Measurements from ENCODE around the gene PIAS2.

Gene PIAS2

DNA sequence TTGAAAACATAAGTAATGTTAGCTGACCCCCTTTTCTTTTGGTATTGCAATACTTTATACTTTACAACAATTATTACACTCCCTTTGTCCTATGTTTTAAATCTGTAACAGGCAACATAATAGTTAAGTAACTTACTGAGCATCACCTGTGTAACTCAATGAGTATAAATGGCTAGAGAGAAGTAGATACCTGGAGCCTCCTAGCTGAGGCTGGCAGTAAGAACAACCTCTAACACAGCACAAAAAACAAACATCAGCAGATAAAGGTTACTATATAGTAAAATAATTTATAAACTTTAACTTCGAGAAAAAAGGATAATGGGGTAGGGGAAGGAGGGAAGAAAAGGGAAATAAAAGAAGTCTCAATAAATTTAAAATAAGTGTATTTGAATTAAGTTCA lies 87.4 kb downstream of the PIAS2 start:
- Histone ChIP-seq H3K9ac (no peak overlapping the region), H3K4me3 (IDR thresholded peaks at IDR 0.05; ENCODE audit: insufficient read depth, low read depth, low read length) (no peak overlapping the region), H3K36me3 (ENCODE audit: insufficient read depth) (no peaks in the 10 kb centered on the region; the same call in 1 of the 2 replicates), H2AFZ (ENCODE audit: low read depth) (no peak overlapping the region), H4K20me1 (ENCODE audit: insufficient read depth) (no peaks in the 10 kb centered on the region), H3K4me2 (no peak overlapping the region), H3K27me3 (ENCODE audit: insufficient read depth, low read depth) (no peaks in the 10 kb centered on the region), H3K79me2 (ENCODE audit: insufficient read depth, low read depth) (no peaks in the 10 kb centered on the region), H3K4me1 (ENCODE audit: low read depth, poor library complexity, severe bottlenecking) (no peaks in the 10 kb centered on the region), H3K27ac (no peak overlapping the region)
- TF ChIP-seq, protein P1, sequence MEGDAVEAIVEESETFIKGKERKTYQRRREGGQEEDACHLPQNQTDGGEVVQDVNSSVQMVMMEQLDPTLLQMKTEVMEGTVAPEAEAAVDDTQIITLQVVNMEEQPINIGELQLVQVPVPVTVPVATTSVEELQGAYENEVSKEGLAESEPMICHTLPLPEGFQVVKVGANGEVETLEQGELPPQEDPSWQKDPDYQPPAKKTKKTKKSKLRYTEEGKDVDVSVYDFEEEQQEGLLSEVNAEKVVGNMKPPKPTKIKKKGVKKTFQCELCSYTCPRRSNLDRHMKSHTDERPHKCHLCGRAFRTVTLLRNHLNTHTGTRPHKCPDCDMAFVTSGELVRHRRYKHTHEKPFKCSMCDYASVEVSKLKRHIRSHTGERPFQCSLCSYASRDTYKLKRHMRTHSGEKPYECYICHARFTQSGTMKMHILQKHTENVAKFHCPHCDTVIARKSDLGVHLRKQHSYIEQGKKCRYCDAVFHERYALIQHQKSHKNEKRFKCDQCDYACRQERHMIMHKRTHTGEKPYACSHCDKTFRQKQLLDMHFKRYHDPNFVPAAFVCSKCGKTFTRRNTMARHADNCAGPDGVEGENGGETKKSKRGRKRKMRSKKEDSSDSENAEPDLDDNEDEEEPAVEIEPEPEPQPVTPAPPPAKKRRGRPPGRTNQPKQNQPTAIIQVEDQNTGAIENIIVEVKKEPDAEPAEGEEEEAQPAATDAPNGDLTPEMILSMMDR (conservative IDR thresholded peaks at IDR 0.05; ENCODE audit: low read depth, low read length): no peak

DNA sequence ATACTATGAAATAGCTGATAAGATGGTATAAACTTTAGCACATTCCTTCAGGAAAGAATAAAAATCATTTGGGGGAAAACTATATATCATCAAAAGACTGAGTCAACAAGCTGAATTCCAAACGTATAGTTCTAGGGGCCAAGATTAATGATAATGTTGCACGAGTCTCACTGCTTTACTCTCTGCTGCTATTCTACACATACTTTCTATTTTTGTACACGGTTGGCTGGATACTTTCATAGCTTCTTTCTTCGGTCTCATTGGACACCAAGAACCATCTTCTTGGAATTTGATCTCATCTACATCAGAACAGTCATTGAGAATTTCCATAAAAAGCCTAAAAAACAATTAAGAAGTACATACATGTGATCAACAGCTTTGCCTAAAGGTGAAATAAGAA lies 87.8 kb downstream of the PIAS2 start:
- no peaks in the 10 kb centered on the region for H3K79me2 ChIP-seq (ENCODE audit: insufficient read depth, low read depth)
- TF ChIP-seq, protein P1 (conservative IDR thresholded peaks at IDR 0.05; ENCODE audit: low read depth, low read length): no peak
- H4K20me1 ChIP-seq (ENCODE audit: insufficient read depth): no peaks in the 10 kb centered on the region
- no peaks in the 10 kb centered on the region; the same call in 1 of the 2 replicates for H3K36me3 ChIP-seq (ENCODE audit: insufficient read depth)
- H3K27me3 ChIP-seq (ENCODE audit: insufficient read depth, low read depth): no peaks in the 10 kb centered on the region
- H3K4me3 ChIP-seq (IDR thresholded peaks at IDR 0.05; ENCODE audit: insufficient read depth, low read depth, low read length): no peak overlapping the region
- H3K4me2 ChIP-seq: no peak overlapping the region
- H3K9ac ChIP-seq: no peak overlapping the region
- no peak overlapping the region for H2AFZ ChIP-seq (ENCODE audit: low read depth)
- no peaks in the 10 kb centered on the region for H3K4me1 ChIP-seq (ENCODE audit: low read depth, poor library complexity, severe bottlenecking)
- no peak overlapping the region for H3K27ac ChIP-seq

DNA sequence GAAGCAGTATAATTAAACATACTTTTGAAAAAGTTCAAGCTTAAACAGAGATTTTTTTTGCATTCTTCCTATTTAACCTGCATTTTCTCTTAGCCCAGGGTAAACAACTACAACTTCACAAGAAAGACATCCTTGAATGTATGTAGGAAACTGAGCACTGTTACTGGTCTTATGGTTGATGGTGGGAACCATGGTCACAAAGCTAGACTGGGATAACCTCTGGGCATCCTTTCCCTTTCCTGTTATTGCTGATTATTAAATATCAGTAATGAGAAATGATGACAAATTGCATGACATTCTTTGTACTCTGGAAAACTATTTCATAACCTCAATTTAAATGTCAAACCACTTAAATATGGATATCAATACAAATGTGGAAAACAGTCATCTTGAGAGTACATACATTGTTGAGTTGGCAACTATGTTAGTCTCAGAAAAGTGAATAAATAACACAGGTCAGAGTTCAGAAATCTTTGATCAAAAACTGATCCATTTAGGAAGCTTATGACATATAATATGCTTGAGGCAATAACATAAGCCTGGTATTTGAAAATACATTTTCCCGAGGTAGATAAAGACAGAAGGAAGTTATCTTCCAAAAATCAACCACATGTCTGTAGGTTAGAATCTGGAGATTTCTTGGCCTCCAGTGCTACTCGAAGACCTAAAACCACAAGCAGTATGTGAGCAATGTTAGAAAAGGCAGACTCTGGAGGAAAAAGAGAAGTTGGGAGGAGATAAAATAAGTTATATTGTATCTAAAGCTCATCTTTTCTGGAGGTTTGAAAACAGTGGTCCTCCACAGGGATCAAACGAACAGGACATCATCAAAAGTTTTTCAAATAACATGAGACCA lies 95.2 kb downstream of the PIAS2 start:
- TF ChIP-seq, protein P1 (conservative IDR thresholded peaks at IDR 0.05; ENCODE audit: low read depth, low read length): no peak
- Histone ChIP-seq H3K4me1 (ENCODE audit: low read depth, poor library complexity, severe bottlenecking) (no peaks in the 10 kb centered on the region), H4K20me1 (ENCODE audit: insufficient read depth) (no peaks in the 10 kb centered on the region), H3K9ac (no peak overlapping the region), H2AFZ (ENCODE audit: low read depth) (no peak overlapping the region), H3K27me3 (ENCODE audit: insufficient read depth, low read depth) (no peaks in the 10 kb centered on the region), H3K36me3 (ENCODE audit: insufficient read depth) (no peaks in the 10 kb centered on the region), H3K4me2 (no peak overlapping the region), H3K79me2 (ENCODE audit: insufficient read depth, low read depth) (no peaks in the 10 kb centered on the region), H3K4me3 (IDR thresholded peaks at IDR 0.05; ENCODE audit: insufficient read depth, low read depth, low read length) (no peak overlapping the region), H3K27ac (no peak overlapping the region)

DNA sequence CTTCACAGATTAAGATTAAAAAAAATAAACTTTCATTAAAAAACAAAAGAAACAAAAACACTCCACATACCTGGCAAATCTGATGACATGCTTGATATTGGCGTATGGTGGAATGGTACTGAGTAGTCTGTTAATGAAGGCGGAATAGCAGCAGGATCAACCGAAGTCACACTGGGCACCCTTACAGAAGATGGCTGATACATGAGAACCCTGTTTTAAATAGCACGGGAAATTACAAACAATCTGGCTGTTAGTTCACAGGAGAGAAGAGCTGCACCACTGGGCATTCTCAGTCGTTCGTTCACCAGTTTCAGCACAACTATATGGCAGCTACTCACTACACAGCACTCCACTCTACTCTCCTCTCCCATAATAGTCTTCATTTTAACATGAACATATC lies 96.4 kb downstream of the PIAS2 start:
- no peak overlapping the region for H3K27ac ChIP-seq
- H3K27me3 ChIP-seq (ENCODE audit: insufficient read depth, low read depth): no peaks in the 10 kb centered on the region
- H3K9ac ChIP-seq: no peak overlapping the region
- H3K79me2 ChIP-seq (ENCODE audit: insufficient read depth, low read depth): no peaks in the 10 kb centered on the region
- H2AFZ ChIP-seq (ENCODE audit: low read depth): no peak overlapping the region
- no peaks in the 10 kb centered on the region for H3K36me3 ChIP-seq (ENCODE audit: insufficient read depth)
- TF ChIP-seq, protein P1 (conservative IDR thresholded peaks at IDR 0.05; ENCODE audit: low read depth, low read length): no peak
- no peaks in the 10 kb centered on the region for H3K4me1 ChIP-seq (ENCODE audit: low read depth, poor library complexity, severe bottlenecking)
- H3K4me2 ChIP-seq: no peak overlapping the region
- no peaks in the 10 kb centered on the region for H4K20me1 ChIP-seq (ENCODE audit: insufficient read depth)
- H3K4me3 ChIP-seq (IDR thresholded peaks at IDR 0.05; ENCODE audit: insufficient read depth, low read depth, low read length): no peak overlapping the region
